Osteoblast (primary cell): ENCODE results near the gene PIM1. TPM values are rescaled to one million over a fixed set of nuclear protein-coding genes. Genes with fewer than 3 reads are reported as not detected.
A peak's percentile ranks its signal among the peaks of the same experiment; 100 is the strongest.

Source experiments
- DNase-seq: peaks from one replicate; pipeline ENCODE4 v3.0.0; 2011; ENCODE audit warnings: low spot score, mixed read lengths; ENCODE audit not compliant: insufficient read length; ENCODE audit errors: missing footprints
- H2AFZ ChIP-seq: 2 replicates; pipeline ENCODE4 v1.6.0; 2011; ENCODE audit warnings: mild to moderate bottlenecking, low read length
- H3K27ac ChIP-seq: 2 replicates; pipeline ENCODE4 v1.5.1; 2011; ENCODE audit warnings: mild to moderate bottlenecking, low read depth, low read length, moderate library complexity
- H3K27me3 ChIP-seq: 2 replicates; pipeline ENCODE4 v1.6.0; 2012; ENCODE audit warnings: mild to moderate bottlenecking, control low read depth, inconsistent platforms, low read length, moderate library complexity; ENCODE audit not compliant: insufficient read depth
- H3K36me3 ChIP-seq: 2 replicates; pipeline ENCODE4 v1.5.1; 2011; ENCODE audit warnings: mild to moderate bottlenecking, low read length, control low read depth, moderate library complexity; ENCODE audit not compliant: insufficient read depth
- H3K4me1 ChIP-seq: 2 replicates; pipeline ENCODE4 v1.5.1; 2011; ENCODE audit warnings: mild to moderate bottlenecking, low read length, control low read depth, moderate library complexity; ENCODE audit not compliant: insufficient read depth
- H3K4me2 ChIP-seq: 2 replicates; pipeline ENCODE4 v1.6.0; 2011; ENCODE audit warnings: mild to moderate bottlenecking, low read length; ENCODE audit not compliant: insufficient read depth
- H3K4me3 ChIP-seq: fragments of 200-600 bp; sonication (generic); 3 replicates; pipeline ENCODE4 v1.5.1; 2012; ENCODE audit warnings: mild to moderate bottlenecking, low read length, inconsistent platforms; ENCODE audit not compliant: insufficient read depth
- H3K79me2 ChIP-seq: 2 replicates; pipeline ENCODE4 v1.6.0; 2012; ENCODE audit warnings: mild to moderate bottlenecking, low read length, control low read depth, inconsistent platforms; ENCODE audit not compliant: insufficient read depth
- H3K9me3 ChIP-seq: 2 replicates; pipeline ENCODE4 v1.5.1; 2011; ENCODE audit warnings: low read depth, low read length, control low read depth
- H4K20me1 ChIP-seq: 2 replicates; pipeline ENCODE4 v1.6.0; 2012; ENCODE audit warnings: mild to moderate bottlenecking, low read length, control low read depth; ENCODE audit not compliant: insufficient read depth
- CTCF ChIP-seq: IDR thresholded peaks from 2 replicates; pipeline ENCODE4 v1.5.1; 2011; ENCODE audit warnings: mild to moderate bottlenecking, low read depth, low read length, moderate library complexity; ENCODE audit errors: extremely low read depth
- total RNA-seq: library from RNA; depleted of rRNA; stranded (reverse); fragments of >200 nt; gene quantifications from 2 replicates; pipeline ENCODE4 v1.2.3, GENCODE V29; 2012

PIM1 gene
- total RNA-seq, 1 donor, result 14.8 TPM

- no peaks in the 10 kb centered on the region for H3K9me3 ChIP-seq
- H3K4me1 ChIP-seq, result peaks cover 25% of the 10 kb centered on the region
- peaks cover 36% of the 10 kb centered on the region for H3K36me3 ChIP-seq
- H3K27ac ChIP-seq, result peak overlapping the region; percentile 87
- H3K79me2 ChIP-seq, result peaks cover 22% of the 10 kb centered on the region
- peak overlapping the region; percentile 91 for H3K4me3 ChIP-seq
- peak overlapping the region; percentile 47 for H2AFZ ChIP-seq
- peak overlapping the region; percentile 88 for H3K4me2 ChIP-seq
- peaks cover 21% of the 10 kb centered on the region for H4K20me1 ChIP-seq
- H3K27me3 ChIP-seq, result no peaks in the 10 kb centered on the region
- DNase-seq, result peak; percentile 88
- no peak for TF ChIP-seq CTCF
These were observed 1.4 kb downstream of the PIM1 start for GRCh38 chr6:37171201-37171969.

GRCh38 chr6:37171970-37172812 is 2.2 kb downstream of the PIM1 start:
- Histone ChIP-seq H3K79me2 (peaks cover 22% of the 10 kb centered on the region), H3K9me3 (no peaks in the 10 kb centered on the region), H3K27me3 (no peaks in the 10 kb centered on the region), H3K36me3 (peaks cover 36% of the 10 kb centered on the region), H3K4me2 (peak overlapping the region; percentile 88), H3K4me3 (peak overlapping the region; percentile 91), H3K27ac (peak overlapping the region; percentile 87), H4K20me1 (peaks cover 21% of the 10 kb centered on the region), H3K4me1 (peaks cover 25% of the 10 kb centered on the region), H2AFZ (peak overlapping the region; percentile 46)
- peak; percentile 96 for TF ChIP-seq CTCF
- peak; percentile 96 for DNase-seq

- Histone ChIP-seq H3K79me2 (peaks cover 22% of the 10 kb centered on the region), H3K27me3 (no peaks in the 10 kb centered on the region), H3K9me3 (no peaks in the 10 kb centered on the region), H3K4me3 (no peak overlapping the region), H3K4me1 (peaks cover 25% of the 10 kb centered on the region), H2AFZ (no peak overlapping the region), H3K36me3 (peaks cover 36% of the 10 kb centered on the region), H3K4me2 (no peak overlapping the region), H3K27ac (peak overlapping the region; percentile 7), H4K20me1 (peaks cover 21% of the 10 kb centered on the region)
- no peak for TF ChIP-seq CTCF
- no peak for DNase-seq
These were observed 3.0 kb downstream of the PIM1 start for GRCh38 chr6:37172912-37173492.
